ENCODE measurements around the gene TADA2B. TPM values are rescaled to one million over a fixed set of nuclear protein-coding genes. Genes with fewer than 3 reads are reported as not detected.

TADA2B gene
- total and polyA plus RNA-seq, 9 of the 15 experiments (the other 6 are each of a cell fraction or from before 2014, with no cell fraction given) = 0.55 to 12.2 (median 7.5) TPM

DNA sequence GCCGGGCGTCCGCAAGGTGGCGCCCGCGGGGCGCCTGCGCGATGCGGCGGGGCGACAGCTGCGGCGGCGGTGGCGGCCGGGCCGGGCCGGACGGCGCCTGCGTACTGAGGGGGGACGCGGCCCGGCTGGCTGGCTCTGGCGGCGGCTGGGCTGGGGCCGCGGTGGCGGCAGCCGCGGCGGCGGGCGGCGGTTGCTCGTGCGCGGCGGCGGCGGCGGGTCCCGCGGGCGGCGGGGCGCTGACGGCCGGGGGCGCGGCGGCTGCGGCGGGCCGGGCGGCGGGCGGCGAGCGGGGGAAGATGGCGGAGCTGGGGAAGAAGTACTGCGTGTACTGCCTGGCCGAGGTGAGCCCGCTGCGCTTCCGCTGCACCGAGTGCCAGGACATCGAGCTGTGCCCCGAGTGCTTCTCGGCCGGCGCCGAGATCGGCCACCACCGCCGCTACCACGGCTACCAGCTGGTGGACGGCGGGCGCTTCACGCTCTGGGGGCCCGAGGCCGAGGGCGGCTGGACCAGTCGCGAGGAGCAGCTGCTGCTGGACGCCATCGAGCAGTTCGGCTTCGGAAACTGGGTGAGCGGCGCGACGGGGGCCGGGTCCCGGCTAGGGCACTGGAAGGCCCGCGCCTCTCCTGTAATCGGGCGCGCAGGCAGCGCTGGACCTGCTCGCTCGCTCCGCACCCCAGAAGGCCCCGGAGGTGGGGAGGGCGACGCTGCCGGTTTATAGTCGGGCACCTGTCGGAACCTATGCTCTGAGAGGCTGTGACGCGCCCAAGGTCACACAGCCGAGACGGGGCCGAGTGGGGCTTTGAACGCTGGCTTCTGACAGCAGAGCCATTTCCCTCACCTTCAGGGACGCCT is at the start of gene TADA2B (continued):
- TF ChIP-seq ZSCAN32 (CRISPR knock-in tag; IDR thresholded peaks at IDR 0.05) = no peak
- peak; percentile 86 for TF ChIP-seq RBBP5 (IDR thresholded peaks at IDR 0.05; ENCODE audit: borderline replicate concordance, insufficient read depth, low read length, poor library complexity, severe bottlenecking)
- TF ChIP-seq CBFA2T3 (IDR thresholded peaks at IDR 0.05) = no peak
- TF ChIP-seq, protein P1, sequence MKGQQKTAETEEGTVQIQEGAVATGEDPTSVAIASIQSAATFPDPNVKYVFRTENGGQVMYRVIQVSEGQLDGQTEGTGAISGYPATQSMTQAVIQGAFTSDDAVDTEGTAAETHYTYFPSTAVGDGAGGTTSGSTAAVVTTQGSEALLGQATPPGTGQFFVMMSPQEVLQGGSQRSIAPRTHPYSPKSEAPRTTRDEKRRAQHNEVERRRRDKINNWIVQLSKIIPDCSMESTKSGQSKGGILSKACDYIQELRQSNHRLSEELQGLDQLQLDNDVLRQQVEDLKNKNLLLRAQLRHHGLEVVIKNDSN (CRISPR knock-in tag; IDR thresholded peaks at IDR 0.05) = peak; percentile 52
- peak; percentile 47; the same call in 1 of the 2 replicates for TF ChIP-seq SP1 (CRISPR knock-in tag; IDR thresholded peaks at IDR 0.05)
- TF ChIP-seq, protein P2, sequence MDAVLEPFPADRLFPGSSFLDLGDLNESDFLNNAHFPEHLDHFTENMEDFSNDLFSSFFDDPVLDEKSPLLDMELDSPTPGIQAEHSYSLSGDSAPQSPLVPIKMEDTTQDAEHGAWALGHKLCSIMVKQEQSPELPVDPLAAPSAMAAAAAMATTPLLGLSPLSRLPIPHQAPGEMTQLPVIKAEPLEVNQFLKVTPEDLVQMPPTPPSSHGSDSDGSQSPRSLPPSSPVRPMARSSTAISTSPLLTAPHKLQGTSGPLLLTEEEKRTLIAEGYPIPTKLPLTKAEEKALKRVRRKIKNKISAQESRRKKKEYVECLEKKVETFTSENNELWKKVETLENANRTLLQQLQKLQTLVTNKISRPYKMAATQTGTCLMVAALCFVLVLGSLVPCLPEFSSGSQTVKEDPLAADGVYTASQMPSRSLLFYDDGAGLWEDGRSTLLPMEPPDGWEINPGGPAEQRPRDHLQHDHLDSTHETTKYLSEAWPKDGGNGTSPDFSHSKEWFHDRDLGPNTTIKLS (IDR thresholded peaks at IDR 0.05; ENCODE audit: borderline replicate concordance, low read depth) = 0 out of 2 replicates have a peak, but pooled peaks have one; percentile 24
- TF ChIP-seq, protein P3, sequence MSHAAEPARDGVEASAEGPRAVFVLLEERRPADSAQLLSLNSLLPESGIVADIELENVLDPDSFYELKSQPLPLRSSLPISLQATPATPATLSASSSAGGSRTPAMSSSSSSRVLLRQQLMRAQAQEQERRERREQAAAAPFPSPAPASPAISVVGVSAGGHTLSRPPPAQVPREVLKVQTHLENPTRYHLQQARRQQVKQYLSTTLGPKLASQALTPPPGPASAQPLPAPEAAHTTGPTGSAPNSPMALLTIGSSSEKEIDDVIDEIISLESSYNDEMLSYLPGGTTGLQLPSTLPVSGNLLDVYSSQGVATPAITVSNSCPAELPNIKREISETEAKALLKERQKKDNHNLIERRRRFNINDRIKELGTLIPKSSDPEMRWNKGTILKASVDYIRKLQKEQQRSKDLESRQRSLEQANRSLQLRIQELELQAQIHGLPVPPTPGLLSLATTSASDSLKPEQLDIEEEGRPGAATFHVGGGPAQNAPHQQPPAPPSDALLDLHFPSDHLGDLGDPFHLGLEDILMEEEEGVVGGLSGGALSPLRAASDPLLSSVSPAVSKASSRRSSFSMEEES (CRISPR knock-in tag; IDR thresholded peaks at IDR 0.05) = no peak
- TF ChIP-seq ZNF23 (CRISPR knock-in tag; IDR thresholded peaks at IDR 0.05) = no peak
- TF ChIP-seq ZNF699 (CRISPR knock-in tag; IDR thresholded peaks at IDR 0.05; ENCODE audit: insufficient replicate concordance) = no peak
- 0 out of 2 replicates have a peak, but pooled peaks have one; percentile 20 for TF ChIP-seq ZNF143 (CRISPR knock-in tag; IDR thresholded peaks at IDR 0.05)
- TF ChIP-seq, protein P4, sequence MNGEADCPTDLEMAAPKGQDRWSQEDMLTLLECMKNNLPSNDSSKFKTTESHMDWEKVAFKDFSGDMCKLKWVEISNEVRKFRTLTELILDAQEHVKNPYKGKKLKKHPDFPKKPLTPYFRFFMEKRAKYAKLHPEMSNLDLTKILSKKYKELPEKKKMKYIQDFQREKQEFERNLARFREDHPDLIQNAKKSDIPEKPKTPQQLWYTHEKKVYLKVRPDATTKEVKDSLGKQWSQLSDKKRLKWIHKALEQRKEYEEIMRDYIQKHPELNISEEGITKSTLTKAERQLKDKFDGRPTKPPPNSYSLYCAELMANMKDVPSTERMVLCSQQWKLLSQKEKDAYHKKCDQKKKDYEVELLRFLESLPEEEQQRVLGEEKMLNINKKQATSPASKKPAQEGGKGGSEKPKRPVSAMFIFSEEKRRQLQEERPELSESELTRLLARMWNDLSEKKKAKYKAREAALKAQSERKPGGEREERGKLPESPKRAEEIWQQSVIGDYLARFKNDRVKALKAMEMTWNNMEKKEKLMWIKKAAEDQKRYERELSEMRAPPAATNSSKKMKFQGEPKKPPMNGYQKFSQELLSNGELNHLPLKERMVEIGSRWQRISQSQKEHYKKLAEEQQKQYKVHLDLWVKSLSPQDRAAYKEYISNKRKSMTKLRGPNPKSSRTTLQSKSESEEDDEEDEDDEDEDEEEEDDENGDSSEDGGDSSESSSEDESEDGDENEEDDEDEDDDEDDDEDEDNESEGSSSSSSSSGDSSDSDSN (IDR thresholded peaks at IDR 0.05; ENCODE audit: borderline replicate concordance in 1 of 2, low read depth in 2 of 2, low read length in 2 of 2) = 0 out of 4 replicates have a peak, but pooled peaks of 1 of the 2 experiments have one; percentile 49
- no peak for TF ChIP-seq ZKSCAN8 (CRISPR knock-in tag; IDR thresholded peaks at IDR 0.05)
- TF ChIP-seq GABPB1 (CRISPR knock-in tag; IDR thresholded peaks at IDR 0.05) = no peak; the same call in 1 of the 2 replicates
- no peak for TF ChIP-seq ZNF79 (CRISPR knock-in tag; IDR thresholded peaks at IDR 0.05; ENCODE audit: low read depth)
- no peak for TF ChIP-seq RNF2 (IDR thresholded peaks at IDR 0.05)
- no peak for TF ChIP-seq COPS2 (conservative IDR thresholded peaks at IDR 0.05)
- no peak for TF ChIP-seq MTA3 (IDR thresholded peaks at IDR 0.05; ENCODE audit: borderline replicate concordance)
- no peak for TF ChIP-seq ZBTB8A (IDR thresholded peaks at IDR 0.05; ENCODE audit: partially characterized antibody)
- TF ChIP-seq, protein P5, sequence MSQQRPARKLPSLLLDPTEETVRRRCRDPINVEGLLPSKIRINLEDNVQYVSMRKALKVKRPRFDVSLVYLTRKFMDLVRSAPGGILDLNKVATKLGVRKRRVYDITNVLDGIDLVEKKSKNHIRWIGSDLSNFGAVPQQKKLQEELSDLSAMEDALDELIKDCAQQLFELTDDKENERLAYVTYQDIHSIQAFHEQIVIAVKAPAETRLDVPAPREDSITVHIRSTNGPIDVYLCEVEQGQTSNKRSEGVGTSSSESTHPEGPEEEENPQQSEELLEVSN (IDR thresholded peaks at IDR 0.05; ENCODE audit: borderline replicate concordance in 1 of 2, extremely low read depth in 1 of 2, insufficient read depth in 1 of 2, insufficient read length in 1 of 2, low read depth in 1 of 2, low read length in 1 of 2, poor library complexity in 1 of 2, severe bottlenecking in 1 of 2) = peak; percentile 18 to 20
- no peak for TF ChIP-seq ZEB2 (IDR thresholded peaks at IDR 0.05)

Data from K562 (cell line).